Smooth muscle cell of the brain vasculature (primary cell): Measurements from ENCODE around the gene MYO5B.
A peak's percentile ranks its signal among the peaks of the same experiment; 100 is the strongest.

Source experiments
- DNase-seq: peaks from one replicate; pipeline ENCODE4 v3.0.0-alpha.2; 2012; ENCODE audit warnings: low read depth, low spot score

The MYO5B gene

DNA sequence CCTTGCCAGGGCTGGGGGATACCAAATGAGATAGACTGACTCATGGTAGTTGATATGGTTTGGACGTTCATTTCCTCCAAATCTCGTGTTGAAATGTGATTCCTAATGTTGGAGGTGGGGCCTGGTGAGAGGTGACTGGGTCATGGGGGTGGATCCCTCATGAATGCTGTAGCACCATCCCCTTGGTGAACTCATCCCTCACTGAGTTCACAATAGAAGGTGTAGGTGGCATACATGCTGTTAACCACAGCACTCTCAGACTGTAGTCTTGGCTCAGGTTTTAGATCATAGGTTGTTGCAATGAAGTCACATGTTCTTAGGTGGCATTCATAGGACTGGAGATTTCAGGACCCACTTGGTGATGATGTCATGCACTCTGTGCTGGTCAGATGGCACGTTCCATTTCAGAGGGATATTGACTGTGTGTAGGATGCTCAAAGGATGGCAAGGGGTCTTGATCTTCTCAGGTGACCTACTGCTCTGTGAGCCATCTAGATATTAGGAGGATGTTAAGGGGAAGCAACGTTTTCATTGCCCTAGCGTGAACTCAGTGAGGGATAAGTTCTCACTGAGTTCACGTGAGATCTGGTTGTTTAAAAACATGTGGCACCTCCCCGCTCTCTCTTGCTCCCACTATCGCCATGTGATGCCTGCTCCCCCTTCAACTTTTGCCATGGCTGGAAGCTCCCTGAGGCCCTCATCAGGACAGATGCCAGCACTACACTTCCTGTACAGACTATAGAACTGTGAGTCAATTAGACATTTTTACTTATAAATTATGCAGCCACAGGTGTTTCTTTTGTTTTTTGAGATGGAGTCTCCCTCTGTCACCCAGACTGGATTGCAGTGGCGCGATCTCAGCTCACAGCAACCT, 307.8 kb downstream of the MYO5B start:
- no peak for DNase-seq

DNA sequence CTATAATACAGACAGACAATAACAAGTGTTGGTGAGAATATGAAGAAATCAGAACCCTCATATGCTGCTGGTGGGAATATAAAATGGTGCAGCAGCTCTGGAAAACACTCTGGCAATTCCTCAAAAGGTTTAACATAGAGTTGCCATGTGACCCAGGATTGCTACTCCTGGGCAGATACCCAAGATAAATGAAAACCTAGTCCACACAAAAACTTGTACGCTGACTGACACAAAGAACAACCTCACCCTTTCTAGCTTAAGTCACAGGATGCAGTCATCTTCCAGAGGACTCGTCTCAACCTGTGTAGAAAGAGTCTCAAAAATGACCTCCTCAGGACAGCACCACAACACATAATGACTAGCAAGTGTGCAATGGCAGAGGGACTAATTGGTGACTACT, 310.0 kb downstream of the MYO5B start:
- no peak for DNase-seq

DNA sequence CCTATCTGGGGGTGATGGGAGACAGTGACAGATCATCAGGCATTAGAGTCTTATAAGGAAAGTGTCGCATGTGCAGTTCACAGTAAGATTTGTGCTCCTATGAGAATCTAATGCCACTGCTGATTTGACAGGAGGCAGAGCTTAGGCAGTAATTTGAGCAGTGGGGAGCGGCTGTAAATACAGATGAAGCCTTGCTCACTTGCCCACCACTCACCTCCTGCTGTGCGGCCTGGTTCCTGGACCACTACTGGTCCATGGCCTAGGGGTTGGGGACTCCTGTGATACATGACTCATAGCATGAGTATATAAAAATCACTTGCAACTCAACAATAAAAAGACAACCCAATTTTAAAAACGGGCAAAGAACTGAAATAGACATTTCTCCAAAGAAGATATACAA, 310.5 kb downstream of the MYO5B start:
- DNase-seq, result no peak

DNA sequence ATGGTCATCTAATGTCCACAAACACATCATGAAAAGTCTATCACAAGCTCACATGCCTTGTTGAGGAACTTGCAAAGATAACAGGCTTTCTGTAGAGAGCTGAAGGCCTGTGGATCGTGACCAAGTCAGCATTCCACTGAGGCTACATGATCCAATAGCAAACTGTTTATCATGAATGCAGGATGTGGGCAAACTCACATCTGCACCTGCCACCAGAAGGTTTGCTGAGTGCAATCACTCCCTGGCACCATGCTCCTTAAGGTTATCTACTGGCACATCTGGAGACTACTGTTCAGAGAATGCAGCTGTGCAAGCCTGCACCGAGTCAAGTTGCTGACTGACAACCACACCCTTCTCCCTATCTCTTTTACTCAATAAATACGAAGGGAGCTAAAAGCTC, 314.3 kb downstream of the MYO5B start:
- no peak for DNase-seq

DNA sequence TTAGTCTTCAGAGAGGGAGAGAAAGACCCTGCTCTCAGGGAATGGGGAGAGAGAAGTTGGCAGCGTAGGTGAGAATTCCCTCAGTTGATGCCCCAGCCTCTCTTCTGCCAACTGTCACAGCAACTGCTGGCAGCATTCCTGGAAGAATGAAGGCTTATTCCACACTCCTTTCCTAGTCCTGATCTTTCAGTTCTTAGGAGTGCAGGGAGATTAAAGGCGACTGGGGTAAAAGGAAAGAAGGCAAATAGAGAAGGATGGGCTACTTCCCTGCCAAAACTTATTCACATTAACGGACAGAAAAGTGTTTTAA, 315.7 kb downstream of the MYO5B start:
- DNase-seq, result no peak

DNA sequence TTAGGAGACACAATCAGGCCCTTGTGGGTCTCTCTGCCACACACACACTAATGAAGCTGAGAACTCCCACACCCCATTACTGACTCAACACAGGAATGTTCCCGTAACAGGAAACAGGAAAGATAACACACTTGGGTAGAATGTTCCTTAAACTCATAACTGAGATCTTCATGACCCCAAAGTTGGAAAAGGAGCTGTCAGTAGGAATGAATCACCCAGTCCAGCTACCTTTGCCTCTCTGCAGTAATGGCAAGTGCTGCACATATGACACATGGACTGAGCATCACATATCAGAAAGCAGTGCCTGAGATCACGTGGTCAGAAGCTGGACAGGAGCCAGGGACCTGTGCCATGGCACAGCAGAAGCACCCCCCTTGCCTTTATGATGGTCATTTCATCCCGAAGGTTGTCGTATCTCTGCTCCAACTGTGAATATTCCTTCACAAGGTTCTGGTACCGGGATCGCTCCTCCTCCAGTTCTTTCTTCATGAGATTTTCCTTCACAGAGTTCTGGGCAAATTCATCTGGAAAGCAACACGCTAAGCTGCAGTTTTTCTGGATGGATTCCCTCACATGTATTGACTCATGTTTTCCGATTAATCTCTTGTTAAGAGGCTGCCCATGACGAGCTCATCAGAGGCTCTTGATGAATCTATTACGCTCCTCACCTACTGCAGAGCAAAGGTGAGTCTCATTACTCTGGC, 316.2 kb downstream of the MYO5B start:
- DNase-seq, result no peak

DNA sequence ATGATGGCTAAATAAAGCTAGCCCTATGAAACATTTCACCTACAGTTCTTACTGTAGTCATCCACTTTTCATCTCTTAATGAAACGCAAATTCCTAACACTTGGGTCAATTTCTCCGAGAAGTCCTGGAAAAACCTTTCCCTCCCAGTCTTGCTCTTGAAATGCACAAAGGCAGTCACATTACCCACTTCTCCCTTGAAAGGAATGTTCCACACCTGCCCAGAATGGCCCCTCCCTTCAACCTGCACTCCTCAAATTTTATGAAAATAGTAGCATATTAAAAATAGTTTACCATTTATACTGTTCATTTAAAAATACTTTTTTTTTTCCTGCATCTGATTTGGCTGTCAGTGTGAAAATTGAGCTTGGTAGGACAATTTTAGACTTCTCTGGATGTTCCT, 316.9 kb downstream of the MYO5B start:
- no peak for DNase-seq

DNA sequence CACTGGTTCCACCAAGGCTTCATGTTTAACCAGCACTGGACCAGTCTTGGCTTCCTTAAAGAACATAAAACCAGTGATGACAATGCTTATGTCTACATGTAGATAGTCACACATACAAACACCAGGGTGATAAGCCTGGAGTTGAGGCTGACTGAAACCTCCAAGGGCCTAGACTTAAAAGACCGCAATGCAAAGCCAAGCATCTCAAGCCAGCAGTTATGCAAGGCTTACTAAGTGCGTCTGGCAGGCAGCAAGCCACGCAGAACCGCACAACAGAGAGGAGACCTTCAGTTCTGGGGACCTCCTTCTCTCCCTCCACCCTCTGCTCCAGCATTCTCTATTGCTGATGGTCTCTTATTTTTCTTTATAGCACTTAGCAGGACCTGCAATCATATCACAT, 318.4 kb downstream of the MYO5B start:
- DNase-seq, result no peak

DNA sequence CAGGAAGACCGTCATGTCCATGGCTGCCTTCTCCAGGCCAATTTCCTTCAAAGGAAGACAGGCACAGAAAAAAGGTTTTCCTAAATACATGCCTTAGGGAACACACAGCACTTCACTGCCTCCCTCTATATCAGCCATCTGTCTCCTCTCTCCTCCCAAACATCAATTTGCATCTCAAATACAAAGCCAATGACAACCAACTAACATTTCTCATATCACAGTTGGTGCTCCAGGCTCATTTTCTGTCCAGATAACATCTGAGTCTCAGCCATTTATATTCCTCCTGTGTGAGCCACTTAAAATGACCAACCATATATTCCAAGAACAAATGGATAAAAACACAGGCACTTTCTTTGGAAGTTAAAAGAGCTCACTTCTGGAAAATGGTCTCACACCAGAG, 319.2 kb downstream of the MYO5B start:
- no peak for DNase-seq

DNA sequence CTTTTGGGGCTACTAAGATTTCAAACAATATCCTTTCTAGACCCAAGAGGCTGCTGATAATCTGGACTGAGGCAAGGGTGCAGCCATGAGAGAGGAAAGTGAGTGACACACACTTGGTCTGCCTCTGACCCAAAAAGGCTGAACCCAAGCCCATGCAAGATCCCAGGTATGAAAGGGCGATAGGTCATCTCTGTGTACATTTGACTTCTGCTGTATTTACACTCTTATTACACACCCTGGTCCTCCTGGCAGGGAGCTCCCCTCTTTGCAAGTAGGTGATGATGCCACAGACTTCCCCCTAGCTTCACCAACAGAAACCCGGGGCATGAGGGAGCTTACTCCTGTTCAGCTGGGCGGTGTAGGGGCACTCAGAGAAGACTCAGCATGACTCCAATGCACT, 319.8 kb downstream of the MYO5B start:
- no peak for DNase-seq

DNA sequence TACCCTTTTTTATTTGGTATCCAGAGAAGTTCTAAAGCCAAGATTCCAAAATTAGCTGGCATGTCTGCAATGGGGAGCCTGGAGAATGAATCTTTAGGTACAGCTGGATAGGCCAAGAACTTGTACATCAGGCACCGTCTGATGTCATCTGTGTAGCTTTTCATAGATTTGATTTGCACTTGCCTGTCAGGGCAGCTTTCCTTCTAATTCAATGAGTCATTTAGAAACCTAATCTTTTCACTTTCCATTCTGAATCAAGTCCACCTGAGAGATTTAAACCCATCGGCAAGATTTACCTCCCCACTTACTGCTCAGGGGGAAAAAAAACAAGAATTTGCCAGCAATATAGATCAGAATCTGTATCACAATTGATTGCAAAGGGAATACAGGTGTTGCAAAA, 320.7 kb downstream of the MYO5B start:
- DNase-seq, result no peak

DNA sequence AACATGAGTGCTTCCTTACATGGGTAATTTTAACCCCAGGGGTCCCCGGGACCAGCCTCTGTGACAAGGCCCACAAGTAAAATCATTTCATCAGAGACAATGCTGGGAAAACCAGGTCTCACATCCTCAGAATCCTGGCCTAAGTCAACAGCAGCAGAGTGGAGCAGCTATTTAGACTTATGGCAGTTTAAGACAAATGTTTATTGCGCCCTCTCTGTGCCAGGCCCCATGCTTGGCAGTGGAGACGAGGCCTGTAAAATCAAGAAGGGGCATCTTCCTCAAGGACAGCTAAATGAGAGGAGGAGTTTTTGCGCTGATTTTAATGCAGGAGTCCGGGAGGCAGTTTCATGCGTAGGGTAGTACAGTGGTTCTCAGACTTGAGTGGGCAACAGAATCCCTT, 325.6 kb downstream of the MYO5B start:
- DNase-seq, result no peak

DNA sequence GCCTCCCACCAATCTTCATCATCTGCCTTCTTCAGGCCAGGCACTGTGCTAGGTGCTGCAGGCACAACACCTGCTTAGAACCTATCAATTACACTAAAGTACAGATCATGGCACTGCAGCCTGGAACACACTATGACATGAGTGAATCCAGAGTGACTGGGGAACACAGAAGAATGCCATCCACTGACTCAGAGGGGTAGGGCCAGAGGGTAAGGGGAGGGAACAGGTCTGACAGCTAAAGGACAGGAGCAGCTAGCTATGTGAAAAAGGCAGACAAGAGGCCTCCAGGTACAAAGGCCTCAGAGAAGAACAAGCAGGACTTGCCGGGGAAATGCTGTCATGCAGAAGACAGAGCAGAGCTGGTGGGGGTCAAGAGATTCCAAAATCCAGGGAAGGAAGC, 328.3 kb downstream of the MYO5B start:
- no peak for DNase-seq

DNA sequence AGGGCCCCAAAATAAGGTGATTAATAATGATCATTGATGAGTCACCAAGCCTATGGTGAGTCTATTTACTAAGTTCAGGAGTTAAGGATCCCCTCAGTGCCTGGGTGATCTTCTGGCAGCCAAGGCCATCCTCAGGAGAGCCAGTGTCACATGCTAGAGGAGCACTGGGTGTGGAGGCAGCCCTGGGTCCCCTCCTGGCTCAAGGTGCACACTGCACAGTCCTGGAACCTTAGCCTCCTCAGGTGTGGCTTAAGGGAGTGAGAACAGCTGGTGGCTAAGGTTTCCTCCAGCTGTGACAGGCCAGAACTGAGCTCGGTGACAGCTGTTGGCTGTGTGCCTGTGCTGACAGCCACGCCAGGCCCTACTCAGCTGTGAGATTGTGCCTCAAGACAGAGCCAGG, 329.5 kb downstream of the MYO5B start:
- no peak for DNase-seq

DNA sequence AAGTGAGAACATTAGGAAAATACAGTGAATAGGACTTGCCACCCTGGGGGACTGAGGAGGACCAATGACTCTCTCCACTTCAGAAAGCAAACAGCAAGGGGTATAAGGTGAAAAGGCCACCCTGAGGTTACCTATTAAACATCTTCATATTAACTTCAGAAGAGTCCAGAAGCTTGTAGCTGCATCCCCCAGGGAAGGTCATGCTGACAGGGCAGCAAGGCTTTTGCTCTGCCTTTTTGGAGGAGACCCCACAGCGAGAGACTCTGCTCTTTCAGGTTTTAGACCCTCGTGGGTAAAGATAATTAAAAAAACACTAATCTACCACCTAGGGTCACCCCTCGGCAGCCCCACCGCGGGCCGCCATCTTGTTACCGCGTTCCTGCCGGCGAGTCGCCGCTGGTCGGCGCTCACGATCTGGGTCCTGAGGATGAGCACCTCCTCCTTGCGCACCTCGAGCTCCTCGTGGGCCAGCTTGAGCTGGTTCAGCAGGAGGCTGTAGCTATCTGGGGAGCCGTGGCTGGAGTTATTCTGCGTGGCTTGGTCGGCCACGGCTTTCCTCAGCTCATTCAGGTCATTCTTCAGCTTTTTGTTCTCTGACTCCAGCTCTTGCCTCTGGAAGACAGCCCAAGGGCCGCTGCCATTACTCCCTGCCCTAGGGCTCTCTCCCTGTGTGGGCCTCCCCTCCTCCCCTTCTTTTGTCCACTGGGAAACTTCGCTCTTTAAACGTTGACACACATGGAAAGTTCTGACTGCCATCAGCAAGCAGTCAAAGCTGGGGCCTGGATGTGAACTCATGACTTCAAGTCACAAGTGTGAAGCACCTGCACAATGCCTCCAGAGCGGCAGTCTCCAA, 331.0 kb downstream of the MYO5B start:
- DNase-seq, result no peak

DNA sequence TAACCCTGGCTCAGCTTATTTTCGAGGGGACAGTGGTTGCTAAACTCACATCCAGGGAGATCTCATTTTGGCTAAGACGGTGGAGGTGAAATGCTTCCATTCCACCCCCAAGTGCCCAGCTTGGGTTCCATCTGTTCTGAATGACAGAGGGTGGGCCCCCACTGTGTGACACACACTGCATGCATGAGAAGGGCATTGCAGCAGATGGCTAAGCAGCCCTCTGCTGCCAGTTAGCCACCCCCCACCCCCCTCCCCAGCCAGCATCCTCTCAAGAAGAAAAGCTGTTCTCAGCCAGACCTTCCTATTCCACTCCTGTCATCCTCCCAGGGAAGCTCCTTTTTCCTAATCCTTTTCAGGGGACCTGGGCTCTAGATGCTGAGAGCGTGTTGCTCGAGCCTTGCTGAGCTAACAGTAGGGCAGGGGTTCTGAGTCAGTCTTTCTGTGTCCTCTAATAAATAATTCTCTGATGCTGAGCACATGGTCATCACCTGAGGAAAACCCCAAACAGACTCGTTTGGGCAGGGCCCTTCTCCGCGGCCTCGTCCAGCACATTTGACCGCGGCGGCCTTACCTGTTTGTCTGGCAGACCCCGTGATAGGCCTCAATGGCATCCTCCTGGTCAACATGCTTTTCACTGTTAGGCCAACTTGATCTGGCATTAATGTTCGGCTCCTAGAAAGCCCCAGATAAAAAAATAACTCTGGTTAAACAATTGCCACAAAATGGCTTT, 332.1 kb downstream of the MYO5B start:
- no peak for DNase-seq

DNA sequence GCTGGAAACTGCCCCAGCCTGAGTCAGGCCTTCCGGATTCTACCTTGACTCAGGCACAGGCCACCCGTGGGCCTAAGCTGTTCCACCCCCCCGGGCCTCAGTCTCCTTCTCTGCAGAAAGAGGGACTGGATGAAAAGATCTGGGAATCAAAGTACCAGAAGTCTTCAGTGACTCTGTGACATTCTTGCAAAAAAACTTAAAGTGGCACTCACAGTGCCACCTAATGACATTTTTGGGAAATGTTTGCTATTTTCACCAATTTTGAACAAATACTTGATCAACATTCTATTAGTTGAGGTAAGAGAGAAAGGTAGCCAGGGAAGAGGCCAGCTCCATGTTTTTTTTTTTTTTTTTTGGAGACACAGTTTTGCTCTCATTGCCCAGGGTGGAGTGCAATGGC, 333.3 kb downstream of the MYO5B start:
- no peak for DNase-seq

DNA sequence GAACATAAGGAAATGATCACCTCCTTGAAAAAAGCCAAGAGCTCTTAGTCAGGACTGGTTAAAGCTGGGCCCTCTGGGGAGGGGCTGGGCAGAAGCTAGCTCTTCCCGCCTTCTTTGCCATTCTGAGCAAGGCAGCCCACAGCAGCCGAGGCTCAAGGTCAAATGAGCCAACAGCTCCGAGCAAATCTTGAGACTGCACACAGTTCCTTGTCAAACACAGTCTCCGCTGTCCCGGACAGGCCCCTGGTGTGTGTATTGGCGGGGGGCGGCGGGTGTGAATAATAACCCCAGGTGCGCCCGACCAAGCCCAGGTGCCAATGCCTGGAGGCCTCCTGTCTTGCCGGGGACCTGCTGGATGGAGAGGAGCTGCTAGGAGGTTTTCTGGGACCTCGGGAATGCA, 335.2 kb downstream of the MYO5B start:
- DNase-seq, result no peak

DNA sequence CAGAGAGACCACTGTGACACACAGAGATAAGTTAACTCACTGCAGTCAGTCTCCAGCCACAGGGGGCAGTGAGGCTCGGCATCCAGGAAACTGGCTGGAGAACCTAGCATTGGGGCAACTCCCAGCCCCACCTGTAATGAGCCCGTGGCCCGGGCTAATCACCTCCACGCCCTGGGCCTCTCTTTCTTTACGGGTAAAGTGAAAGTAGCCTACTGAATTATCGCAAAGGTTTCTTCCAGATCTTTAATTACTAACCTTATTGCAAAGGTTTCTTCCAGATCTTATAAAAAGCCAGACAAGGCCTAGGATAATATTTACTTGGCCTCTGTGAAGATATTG, 336.0 kb downstream of the MYO5B start:
- DNase-seq, result no peak

DNA sequence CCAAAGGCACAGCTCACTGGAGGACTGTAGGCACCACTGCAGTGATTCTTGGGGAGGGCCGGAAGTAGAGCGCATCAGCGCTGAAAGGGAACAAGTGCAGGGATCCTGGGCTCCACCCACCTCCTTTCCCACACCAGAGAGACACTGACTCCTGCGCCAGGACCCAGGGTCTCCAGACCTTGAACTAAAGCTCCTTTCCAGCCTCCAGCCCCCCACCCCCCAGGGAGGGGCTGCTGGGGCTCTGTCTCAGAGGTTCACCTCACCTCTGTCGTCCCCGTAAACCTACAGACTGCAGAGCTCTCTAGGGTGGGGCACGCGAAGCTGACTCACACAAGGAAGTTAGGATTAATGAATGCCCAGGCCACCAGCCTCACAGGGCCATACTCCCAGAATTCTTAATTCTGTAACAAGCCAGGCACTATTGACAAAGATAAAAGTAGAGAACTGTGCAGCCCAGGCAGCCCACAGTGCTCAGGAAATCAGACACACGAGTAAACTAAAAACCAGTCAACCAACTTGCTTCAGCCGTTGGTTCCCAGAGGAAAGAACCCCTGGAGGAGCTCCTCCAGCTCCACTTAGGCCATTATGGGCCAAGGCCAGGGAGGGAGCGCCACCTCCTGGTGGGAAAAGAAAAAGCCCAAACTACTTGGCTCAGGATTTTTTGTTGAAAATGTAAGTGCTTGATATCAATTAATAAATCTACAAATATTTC, 336.5 kb downstream of the MYO5B start:
- DNase-seq, result peak; percentile 57

DNA sequence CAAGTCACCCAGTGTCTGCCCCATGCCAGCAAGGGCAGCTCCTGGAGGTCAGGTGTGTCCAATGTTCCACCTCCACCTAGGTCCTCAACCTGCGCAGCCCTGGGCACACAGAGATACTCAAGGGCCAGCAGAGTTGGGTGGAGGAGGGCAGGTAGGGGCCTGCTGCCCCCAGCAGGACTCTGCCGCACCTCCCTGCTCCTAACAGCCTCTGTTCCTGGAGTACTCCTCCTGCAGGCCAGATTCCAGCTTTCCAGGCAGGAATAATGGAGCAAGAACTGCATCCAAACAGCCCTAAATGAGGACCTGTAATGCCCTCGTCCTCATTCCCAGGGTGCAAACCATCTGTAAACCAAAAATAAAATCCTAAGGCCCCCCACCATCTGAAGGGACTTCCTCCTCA, 337.2 kb downstream of the MYO5B start:
- DNase-seq, result no peak
